Right lobe of liver (tissue), 4 donors: ENCODE results near the gene ARHGAP36.

ENCODE experiments used
- POLR2A ChIP-seq: fragments of 450-650 bp; IDR thresholded peaks from one replicate; pipeline ENCODE4 v1.6.1; 2017; ENCODE audit warnings: antibody characterized with exemption, mild to moderate bottlenecking
- TF ChIP-seq, protein P1 (sequence below), 4 donors: fragments of 200-600 bp in 3 of 4; fragments of 450-650 bp in 1 of 4; IDR thresholded peaks; one replicate each; pipeline versions ENCODE4 v1.5.1 to v1.8.0; 2016 to 2022; ENCODE audit warnings: antibody characterized with exemption in 4 of 4, mild to moderate bottlenecking in 2 of 4
- donor health status: DM: no; HTN: no; CAD: no.
- donor health status: DM: no; HTN: no; CAD: no.
- donor health status: DM: no; HTN: yes; CAD: no.

DNA sequence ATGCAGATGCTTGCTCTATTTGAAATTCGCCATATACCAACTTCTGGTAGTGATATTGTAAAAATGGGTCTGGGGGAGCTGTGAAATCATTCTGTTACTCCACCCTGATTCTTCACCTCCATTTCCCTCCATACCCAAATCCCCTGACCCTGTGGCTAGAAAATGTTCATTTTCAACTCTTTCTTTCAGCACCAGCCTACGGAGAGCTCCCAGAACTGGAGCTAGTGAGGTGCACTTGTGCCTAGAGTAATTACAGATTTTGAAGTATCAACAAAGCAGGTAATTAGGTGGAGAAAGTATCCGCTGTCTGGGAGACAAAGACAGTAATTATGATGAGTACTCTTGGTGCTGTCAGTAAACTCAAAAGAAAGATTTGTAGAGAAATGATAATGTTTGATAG, 8.1 kb downstream of the ARHGAP36 start:
- TF ChIP-seq, protein P1, sequence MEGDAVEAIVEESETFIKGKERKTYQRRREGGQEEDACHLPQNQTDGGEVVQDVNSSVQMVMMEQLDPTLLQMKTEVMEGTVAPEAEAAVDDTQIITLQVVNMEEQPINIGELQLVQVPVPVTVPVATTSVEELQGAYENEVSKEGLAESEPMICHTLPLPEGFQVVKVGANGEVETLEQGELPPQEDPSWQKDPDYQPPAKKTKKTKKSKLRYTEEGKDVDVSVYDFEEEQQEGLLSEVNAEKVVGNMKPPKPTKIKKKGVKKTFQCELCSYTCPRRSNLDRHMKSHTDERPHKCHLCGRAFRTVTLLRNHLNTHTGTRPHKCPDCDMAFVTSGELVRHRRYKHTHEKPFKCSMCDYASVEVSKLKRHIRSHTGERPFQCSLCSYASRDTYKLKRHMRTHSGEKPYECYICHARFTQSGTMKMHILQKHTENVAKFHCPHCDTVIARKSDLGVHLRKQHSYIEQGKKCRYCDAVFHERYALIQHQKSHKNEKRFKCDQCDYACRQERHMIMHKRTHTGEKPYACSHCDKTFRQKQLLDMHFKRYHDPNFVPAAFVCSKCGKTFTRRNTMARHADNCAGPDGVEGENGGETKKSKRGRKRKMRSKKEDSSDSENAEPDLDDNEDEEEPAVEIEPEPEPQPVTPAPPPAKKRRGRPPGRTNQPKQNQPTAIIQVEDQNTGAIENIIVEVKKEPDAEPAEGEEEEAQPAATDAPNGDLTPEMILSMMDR (IDR thresholded peaks at IDR 0.05), result no peak
- TF ChIP-seq POLR2A, result no peak
